Islet precursor cell (in vitro differentiated cells): ENCODE data around the gene CFAP54.
"Not testable (repeated sequence)": the region's sequence is repeated elsewhere in the genome, so short reads cannot be mapped to it uniquely, and the experiment has no call there.

Experiments
- DNase-seq: peaks from one replicate; pipeline ENCODE4 v3.0.0-alpha.2; 2018

CFAP54 gene

GRCh38 chr12:96473394-96474093, 15.8 kb upstream of the CFAP54 start:
- no peak for DNase-seq

- DNase-seq: no peak
These were observed 15.2 kb upstream of the CFAP54 start for GRCh38 chr12:96474206-96474605.

GRCh38 chr12:96478011-96478410, 11.4 kb upstream of the CFAP54 start:
- no peak for DNase-seq

GRCh38 chr12:96482086-96482485, 7.3 kb upstream of the CFAP54 start:
- DNase-seq: no peak

- no peak for DNase-seq
These were observed 6.3 kb upstream of the CFAP54 start for GRCh38 chr12:96483116-96483515.

GRCh38 chr12:96486751-96487613, 2.4 kb upstream of the CFAP54 start:
- DNase-seq: no peak

GRCh38 chr12:96487634-96488033, 1.7 kb upstream of the CFAP54 start:
- DNase-seq: no peak

GRCh38 chr12:96493106-96493505, 3.7 kb downstream of the CFAP54 start:
- DNase-seq: no peak

GRCh38 chr12:96494154-96494553, 4.8 kb downstream of the CFAP54 start:
- not testable (repeated sequence) for DNase-seq

GRCh38 chr12:96495155-96495554, 5.8 kb downstream of the CFAP54 start:
- DNase-seq: no peak

- no peak for DNase-seq
These were observed 6.6 kb downstream of the CFAP54 start for GRCh38 chr12:96495841-96496545.

GRCh38 chr12:96496944-96497343, 7.6 kb downstream of the CFAP54 start:
- DNase-seq: no peak

- DNase-seq: no peak
These were observed 8.5 kb downstream of the CFAP54 start for GRCh38 chr12:96497855-96498254.

- no peak for DNase-seq
These were observed 11.3 kb downstream of the CFAP54 start for GRCh38 chr12:96500693-96501092.

- DNase-seq: peak; percentile 71
These were observed 11.9 kb downstream of the CFAP54 start for GRCh38 chr12:96501133-96501761.

GRCh38 chr12:96501908-96502307, 12.5 kb downstream of the CFAP54 start:
- DNase-seq: no peak

GRCh38 chr12:96502477-96502876, 13.1 kb downstream of the CFAP54 start:
- DNase-seq: peak; percentile 67

- DNase-seq: no peak
These were observed 13.7 kb downstream of the CFAP54 start for GRCh38 chr12:96502949-96503532.

- DNase-seq: no peak
These were observed 14.6 kb downstream of the CFAP54 start for GRCh38 chr12:96503976-96504375.

GRCh38 chr12:96506776-96507175, 17.4 kb downstream of the CFAP54 start:
- DNase-seq: no peak

GRCh38 chr12:96510306-96510764, 21.0 kb downstream of the CFAP54 start:
- no peak for DNase-seq

- DNase-seq: no peak
These were observed 23.8 kb downstream of the CFAP54 start for GRCh38 chr12:96513166-96513565.

GRCh38 chr12:96513681-96514080, 24.3 kb downstream of the CFAP54 start:
- DNase-seq: no peak
